B cell (primary cell): Measurements from ENCODE around the gene ANKRD40CL.

Source experiments
- EZH2 ChIP-seq: IDR thresholded peaks from 2 replicates; pipeline ENCODE4 v1.6.1; 2012; ENCODE audit warnings: borderline replicate concordance, low read depth, mild to moderate bottlenecking, moderate library complexity, low read length; ENCODE audit not compliant: insufficient read depth, poor library complexity, severe bottlenecking
- TF ChIP-seq, protein P1 (sequence below): fragments of 200-600 bp; IDR thresholded peaks from one replicate; pipeline ENCODE4 v1.8.0; 2022; ENCODE audit warnings: antibody characterized with exemption, mild to moderate bottlenecking

DNA sequence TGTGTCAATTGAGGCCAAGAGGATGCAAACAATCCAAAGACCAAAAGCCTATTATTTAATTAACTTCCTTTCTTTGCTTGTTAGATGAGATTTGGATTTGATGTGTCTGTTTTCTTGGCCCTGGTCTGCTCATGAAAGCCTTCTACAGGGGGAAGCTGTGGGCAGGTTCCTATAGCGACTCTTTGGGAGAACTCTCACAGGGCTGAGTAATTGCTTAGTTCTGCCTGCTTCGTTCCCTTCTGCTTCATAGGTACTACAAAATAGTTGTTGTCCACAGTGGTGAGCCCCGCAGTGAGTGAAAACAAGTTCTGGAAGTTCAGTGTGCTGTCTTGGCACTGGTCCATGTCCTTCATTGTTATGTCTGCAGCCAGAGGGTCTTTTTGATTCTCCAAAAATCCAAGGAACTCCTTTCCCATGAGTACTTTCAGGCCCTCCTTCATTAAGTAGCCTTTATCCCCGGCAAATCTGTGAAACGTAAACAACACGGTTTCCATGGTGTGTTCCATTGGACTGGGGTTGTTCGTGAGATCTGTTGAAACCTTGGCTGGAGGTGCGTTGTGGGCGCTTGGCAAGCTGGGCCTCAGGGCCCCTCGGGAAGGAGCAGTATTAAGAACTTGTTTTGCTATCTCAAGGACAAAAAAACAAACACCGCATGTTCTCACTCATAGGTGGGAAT lies 30.0 kb upstream of the ANKRD40CL start:
- TF ChIP-seq, protein P1, sequence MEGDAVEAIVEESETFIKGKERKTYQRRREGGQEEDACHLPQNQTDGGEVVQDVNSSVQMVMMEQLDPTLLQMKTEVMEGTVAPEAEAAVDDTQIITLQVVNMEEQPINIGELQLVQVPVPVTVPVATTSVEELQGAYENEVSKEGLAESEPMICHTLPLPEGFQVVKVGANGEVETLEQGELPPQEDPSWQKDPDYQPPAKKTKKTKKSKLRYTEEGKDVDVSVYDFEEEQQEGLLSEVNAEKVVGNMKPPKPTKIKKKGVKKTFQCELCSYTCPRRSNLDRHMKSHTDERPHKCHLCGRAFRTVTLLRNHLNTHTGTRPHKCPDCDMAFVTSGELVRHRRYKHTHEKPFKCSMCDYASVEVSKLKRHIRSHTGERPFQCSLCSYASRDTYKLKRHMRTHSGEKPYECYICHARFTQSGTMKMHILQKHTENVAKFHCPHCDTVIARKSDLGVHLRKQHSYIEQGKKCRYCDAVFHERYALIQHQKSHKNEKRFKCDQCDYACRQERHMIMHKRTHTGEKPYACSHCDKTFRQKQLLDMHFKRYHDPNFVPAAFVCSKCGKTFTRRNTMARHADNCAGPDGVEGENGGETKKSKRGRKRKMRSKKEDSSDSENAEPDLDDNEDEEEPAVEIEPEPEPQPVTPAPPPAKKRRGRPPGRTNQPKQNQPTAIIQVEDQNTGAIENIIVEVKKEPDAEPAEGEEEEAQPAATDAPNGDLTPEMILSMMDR: no peak
- TF ChIP-seq EZH2: no peak
